ENCODE measurements around the gene ANKMY1. TPM values are rescaled to one million over a fixed set of nuclear protein-coding genes. Genes with fewer than 3 reads are reported as not detected.

The ANKMY1 gene
- total and polyA plus RNA-seq, 4 donors = 9.3 to 34.8 (median 14.8) TPM

DNA sequence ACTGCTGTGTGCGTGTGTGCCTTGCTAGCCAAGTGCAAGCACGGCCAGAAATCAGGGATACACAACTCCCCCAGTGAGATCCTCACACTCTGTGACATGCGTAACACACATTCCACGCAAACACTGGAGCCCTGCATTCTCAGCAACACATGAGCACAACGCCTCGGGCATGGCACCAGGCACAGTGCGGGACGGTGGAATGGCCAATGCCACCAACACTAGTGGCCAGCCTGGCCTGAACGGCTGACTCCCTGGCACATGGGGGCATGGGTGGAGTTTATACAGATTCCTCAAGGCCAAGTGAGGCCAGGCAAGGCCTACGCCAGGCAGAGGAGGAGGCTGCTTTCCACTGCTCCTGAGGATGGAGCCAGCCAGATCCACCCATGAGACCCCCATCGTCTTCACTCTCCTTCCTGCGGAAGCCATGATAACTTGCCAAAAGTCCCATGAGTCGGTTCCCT lies 56.2 kb downstream of the ANKMY1 start:
- no peaks in the 10 kb centered on the region for H3K27me3 ChIP-seq (ENCODE audit: control insufficient read depth in 3 of 3, insufficient read depth in 3 of 3, low read length in 2 of 3)
- H3K9ac ChIP-seq (ENCODE audit: insufficient read depth in 1 of 2, low read length in 2 of 2) = no peak overlapping the region
- H3K4me1 ChIP-seq (ENCODE audit: control insufficient read depth in 5 of 5, insufficient read depth in 5 of 5, low read length in 5 of 5) = no peaks in the 10 kb centered on the region
- H3K36me3 ChIP-seq (ENCODE audit: control insufficient read depth in 4 of 4, insufficient read depth in 4 of 4, low read length in 4 of 4) = peaks cover 0 to 20% (median under 1%) of the 10 kb centered on the region in 4 donors
- DNase-seq = no peak
- ATAC-seq (ENCODE audit: insufficient read depth, low FRiP score) = no peak
- WGBS, 2 donors = 92% methylated on average over 13 of the region's 13 CpGs
- H3K4me3 ChIP-seq = no peak overlapping the region
- TF ChIP-seq, protein P1, sequence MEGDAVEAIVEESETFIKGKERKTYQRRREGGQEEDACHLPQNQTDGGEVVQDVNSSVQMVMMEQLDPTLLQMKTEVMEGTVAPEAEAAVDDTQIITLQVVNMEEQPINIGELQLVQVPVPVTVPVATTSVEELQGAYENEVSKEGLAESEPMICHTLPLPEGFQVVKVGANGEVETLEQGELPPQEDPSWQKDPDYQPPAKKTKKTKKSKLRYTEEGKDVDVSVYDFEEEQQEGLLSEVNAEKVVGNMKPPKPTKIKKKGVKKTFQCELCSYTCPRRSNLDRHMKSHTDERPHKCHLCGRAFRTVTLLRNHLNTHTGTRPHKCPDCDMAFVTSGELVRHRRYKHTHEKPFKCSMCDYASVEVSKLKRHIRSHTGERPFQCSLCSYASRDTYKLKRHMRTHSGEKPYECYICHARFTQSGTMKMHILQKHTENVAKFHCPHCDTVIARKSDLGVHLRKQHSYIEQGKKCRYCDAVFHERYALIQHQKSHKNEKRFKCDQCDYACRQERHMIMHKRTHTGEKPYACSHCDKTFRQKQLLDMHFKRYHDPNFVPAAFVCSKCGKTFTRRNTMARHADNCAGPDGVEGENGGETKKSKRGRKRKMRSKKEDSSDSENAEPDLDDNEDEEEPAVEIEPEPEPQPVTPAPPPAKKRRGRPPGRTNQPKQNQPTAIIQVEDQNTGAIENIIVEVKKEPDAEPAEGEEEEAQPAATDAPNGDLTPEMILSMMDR (IDR thresholded peaks at IDR 0.05; ENCODE audit: control extremely low read depth, extremely low read depth) = no peak
- H3K27ac ChIP-seq (ENCODE audit: low read depth in 1 of 2, low read length in 1 of 2) = no peak overlapping the region
- H3K9me3 ChIP-seq (ENCODE audit: control insufficient read depth in 4 of 4, insufficient read depth in 3 of 4, low read length in 3 of 4) = no peaks in the 10 kb centered on the region

DNA sequence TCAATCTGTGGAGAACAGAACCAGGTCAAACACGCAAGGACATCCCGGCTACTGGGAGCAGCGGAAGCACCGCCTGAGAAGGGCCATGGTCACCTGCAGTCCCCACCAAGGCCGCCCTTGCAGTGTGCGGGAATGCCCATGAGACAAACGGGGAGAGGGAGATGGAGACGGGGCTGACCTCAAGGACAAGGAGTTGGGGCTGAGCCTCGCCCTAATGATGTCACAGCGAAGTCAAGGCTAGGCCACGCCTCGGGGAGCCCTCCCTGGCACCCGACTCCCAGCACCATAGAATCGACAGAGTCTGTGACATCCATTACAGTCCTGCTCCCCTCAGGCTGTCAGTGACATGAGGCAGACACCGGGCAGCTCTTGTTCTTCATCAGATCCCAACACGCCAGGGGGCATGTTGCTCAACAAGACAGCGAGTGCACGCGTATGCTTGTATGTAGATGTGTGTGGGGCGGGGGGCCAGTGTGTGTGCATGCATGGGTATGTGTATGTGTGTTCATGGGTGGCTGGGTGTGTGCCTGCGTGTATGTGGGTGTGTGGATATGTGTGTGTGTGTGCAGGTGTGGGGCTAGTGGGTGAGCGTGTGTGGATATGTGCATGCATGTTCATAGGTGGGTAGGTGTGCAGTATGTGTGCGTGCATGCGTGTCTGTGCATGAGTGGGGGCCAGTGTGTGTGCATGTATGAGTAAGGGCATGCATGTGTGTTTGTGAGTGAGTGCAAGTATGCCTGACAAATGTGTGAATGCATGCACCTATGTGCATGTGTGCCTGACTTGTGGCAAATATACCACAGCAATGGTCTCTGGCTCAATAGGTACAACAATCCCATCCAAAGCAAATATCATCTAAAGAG lies 57.0 kb downstream of the ANKMY1 start:
- H3K27ac ChIP-seq (ENCODE audit: low read depth in 1 of 2, low read length in 1 of 2) = no peak overlapping the region
- DNase-seq = no peak
- TF ChIP-seq, protein P1 (IDR thresholded peaks at IDR 0.05; ENCODE audit: control extremely low read depth, extremely low read depth) = no peak
- H3K9ac ChIP-seq (ENCODE audit: insufficient read depth in 1 of 2, low read length in 2 of 2) = no peak overlapping the region
- no peaks in the 10 kb centered on the region for H3K27me3 ChIP-seq (ENCODE audit: control insufficient read depth in 3 of 3, insufficient read depth in 3 of 3, low read length in 2 of 3)
- 96 to 97% methylated on average over 24 of the region's 24 CpGs for WGBS, 2 donors
- H3K4me3 ChIP-seq = no peak overlapping the region
- H3K4me1 ChIP-seq (ENCODE audit: control insufficient read depth in 5 of 5, insufficient read depth in 5 of 5, low read length in 5 of 5) = no peaks in the 10 kb centered on the region
- peaks cover 0 to 20% (median 2%) of the 10 kb centered on the region in 4 donors for H3K36me3 ChIP-seq (ENCODE audit: control insufficient read depth in 4 of 4, insufficient read depth in 4 of 4, low read length in 4 of 4)
- no peaks in the 10 kb centered on the region for H3K9me3 ChIP-seq (ENCODE audit: control insufficient read depth in 4 of 4, insufficient read depth in 3 of 4, low read length in 3 of 4)
- no peak for ATAC-seq (ENCODE audit: insufficient read depth, low FRiP score)

DNA sequence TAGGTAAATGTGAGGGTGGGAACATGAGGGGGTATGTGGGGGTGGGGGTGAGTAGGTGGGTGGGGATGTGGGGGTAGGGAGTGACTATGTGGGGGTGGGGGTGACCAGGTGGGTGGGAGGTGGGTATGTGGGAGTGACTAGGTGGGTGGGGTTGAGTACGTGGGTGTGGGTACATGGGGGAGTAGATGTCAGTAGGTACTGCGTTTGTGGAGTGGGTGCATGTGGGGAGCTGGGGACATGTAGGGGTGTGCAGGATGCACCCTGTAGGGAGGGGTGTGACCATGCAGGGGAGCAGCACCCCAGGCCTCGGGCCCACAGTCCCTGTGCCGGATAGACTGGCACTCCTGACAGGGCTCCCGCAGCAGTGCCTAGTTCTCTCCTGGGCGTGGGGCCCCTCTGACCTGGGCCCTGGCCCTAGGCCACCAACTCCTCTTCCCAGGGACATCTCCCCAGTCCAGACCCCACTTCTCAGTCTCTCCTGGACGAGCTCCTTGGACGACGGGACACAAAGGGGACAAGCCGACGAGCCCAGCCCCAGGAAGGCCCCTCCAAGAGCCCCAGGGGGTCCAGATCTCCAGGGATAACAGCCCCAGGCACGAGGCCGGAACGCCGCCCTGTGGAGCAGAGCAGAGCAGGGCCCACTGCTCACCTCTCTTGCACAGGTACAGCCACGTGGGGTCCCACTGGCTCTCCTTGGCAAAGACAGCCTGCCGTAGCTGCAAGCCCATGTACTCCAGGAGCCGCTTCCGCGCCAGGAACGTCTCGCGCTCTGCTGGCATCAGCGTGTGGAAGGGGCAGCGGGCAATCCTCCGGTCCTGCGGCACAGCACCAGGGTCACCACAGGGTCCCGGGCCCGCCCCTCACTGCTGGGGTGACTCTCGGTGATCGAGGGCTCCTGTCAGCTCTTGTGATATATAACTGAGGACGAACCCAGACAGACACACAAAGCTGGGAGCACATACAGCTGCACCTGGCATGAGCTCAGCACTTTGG lies 58.2 kb downstream of the ANKMY1 start:
- TF ChIP-seq, protein P1 (IDR thresholded peaks at IDR 0.05; ENCODE audit: control extremely low read depth, extremely low read depth) = no peak
- Histone ChIP-seq H3K4me3 (no peak overlapping the region), H3K9ac (ENCODE audit: insufficient read depth in 1 of 2, low read length in 2 of 2) (no peak overlapping the region), H3K36me3 (ENCODE audit: control insufficient read depth in 4 of 4, insufficient read depth in 4 of 4, low read length in 4 of 4) (peaks cover 0 to 20% (median 2%) of the 10 kb centered on the region in 4 donors), H3K27me3 (ENCODE audit: control insufficient read depth in 3 of 3, insufficient read depth in 3 of 3, low read length in 2 of 3) (no peaks in the 10 kb centered on the region), H3K4me1 (ENCODE audit: control insufficient read depth in 5 of 5, insufficient read depth in 5 of 5, low read length in 5 of 5) (no peaks in the 10 kb centered on the region), H3K27ac (ENCODE audit: low read depth in 1 of 2, low read length in 1 of 2) (no peak overlapping the region), H3K9me3 (ENCODE audit: control insufficient read depth in 4 of 4, insufficient read depth in 3 of 4, low read length in 3 of 4) (no peaks in the 10 kb centered on the region)
- DNase-seq = no peak
- no peak for ATAC-seq (ENCODE audit: insufficient read depth, low FRiP score)
- 92 to 94% methylated on average over 32 of the region's 32 CpGs for WGBS, 2 donors
